Measurements from ENCODE around the gene RASAL2. TPM values are rescaled to one million over a fixed set of nuclear protein-coding genes. Genes with fewer than 3 reads are reported as not detected.

The RASAL2 gene
- total RNA-seq, 1 donor from 2014 or later = 57.5 TPM

- TF ChIP-seq CTCF (IDR thresholded peaks at IDR 0.05) = no peak
- intact Hi-C loops (cut with DNase I) = no loop called here
- DNase-seq (ENCODE audit: low spot score in 2 of 2) = no peak
- H3K36me3 ChIP-seq = no peaks in the 10 kb centered on the region
- H3K27ac ChIP-seq = no peak overlapping the region
- no peak overlapping the region for H3K4me3 ChIP-seq
- no peaks in the 10 kb centered on the region for H3K9me3 ChIP-seq
- H3K27me3 ChIP-seq = no peaks in the 10 kb centered on the region
- no peaks in the 10 kb centered on the region for H3K4me1 ChIP-seq
Measured at GRCh38 chr1:178405137-178405536, 311.2 kb downstream of the RASAL2 start.

DNA sequence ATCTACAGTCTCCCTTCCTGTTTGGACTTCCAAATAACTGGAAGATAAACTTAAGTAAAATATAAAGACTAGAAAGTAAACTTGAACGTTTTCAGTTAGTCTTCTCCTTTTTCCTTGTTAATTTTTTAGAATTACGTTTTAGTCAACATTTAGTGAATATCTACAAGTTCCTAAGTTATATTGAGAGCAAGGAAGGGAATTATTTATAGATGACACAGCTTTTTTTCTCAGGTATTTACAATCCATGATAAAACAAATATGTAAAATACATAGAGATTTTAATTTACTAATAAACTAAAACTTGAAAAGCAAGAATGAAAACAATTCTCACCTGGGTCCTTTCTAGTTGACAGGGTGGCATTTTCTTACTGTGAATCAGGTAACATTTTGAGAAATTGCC is 313.3 kb downstream of the RASAL2 start:
- H3K9me3 ChIP-seq = no peaks in the 10 kb centered on the region
- intact Hi-C loops (cut with DNase I) = no loop called here
- DNase-seq (ENCODE audit: low spot score in 2 of 2) = no peak

DNA sequence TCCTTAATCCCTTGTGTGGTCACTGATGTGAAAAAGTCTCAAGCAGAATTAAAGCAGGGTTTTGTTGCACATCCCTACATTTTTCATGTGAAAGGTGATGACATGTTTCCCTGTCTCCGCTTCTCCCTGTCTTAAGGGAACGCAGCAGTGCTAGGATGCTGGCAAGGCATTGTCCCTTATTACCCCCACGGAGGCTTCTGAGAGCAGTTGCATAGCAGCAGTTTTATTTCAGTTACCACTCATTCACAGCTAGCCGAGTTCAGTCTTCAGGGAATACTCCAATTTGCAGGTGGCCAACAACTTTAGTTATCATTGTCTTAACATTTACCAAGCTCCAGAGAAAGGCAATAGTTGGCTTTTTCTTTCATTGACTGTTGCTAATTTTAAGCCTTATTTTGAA is 313.8 kb downstream of the RASAL2 start:
- Histone ChIP-seq H3K4me3 (no peak overlapping the region), H3K27ac (no peak overlapping the region), H3K9me3 (no peaks in the 10 kb centered on the region), H3K4me1 (no peaks in the 10 kb centered on the region), H3K36me3 (no peaks in the 10 kb centered on the region), H3K27me3 (no peaks in the 10 kb centered on the region)
- TF ChIP-seq CTCF (IDR thresholded peaks at IDR 0.05) = no peak
- no peak for DNase-seq (ENCODE audit: low spot score in 2 of 2)
- intact Hi-C loops (cut with DNase I) = no loop called here

More for the DNA sequence above, 313.3 kb downstream of the RASAL2 start:
- no peaks in the 10 kb centered on the region for H3K4me1 ChIP-seq
- TF ChIP-seq CTCF (IDR thresholded peaks at IDR 0.05) = no peak
- H3K27ac ChIP-seq = no peak overlapping the region
- no peak overlapping the region for H3K4me3 ChIP-seq
- no peaks in the 10 kb centered on the region for H3K27me3 ChIP-seq
- H3K36me3 ChIP-seq = no peaks in the 10 kb centered on the region

DNA sequence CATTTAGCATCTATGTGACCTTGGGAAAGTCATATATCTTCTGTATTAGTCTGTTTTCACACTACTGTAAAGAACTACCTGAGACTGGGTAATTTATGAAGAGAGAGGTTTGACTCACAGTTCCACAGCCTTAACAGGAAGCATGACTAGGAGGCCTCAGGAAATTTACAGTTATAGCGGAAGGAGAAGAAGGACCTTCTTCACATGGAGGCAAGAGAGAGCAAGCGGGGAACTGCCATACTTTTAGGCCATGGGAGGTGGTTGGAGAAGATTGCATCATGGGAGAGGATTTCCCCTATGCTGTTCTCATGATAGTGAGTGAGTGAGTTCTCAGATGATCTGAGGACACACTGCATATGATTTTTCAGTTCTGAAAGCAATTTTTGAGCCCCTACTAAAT is 315.0 kb downstream of the RASAL2 start:
- no peak overlapping the region for H3K27ac ChIP-seq
- intact Hi-C loops (cut with DNase I) = no loop called here
- TF ChIP-seq CTCF (IDR thresholded peaks at IDR 0.05) = no peak
- no peaks in the 10 kb centered on the region for H3K36me3 ChIP-seq
- H3K4me1 ChIP-seq = no peaks in the 10 kb centered on the region
- H3K27me3 ChIP-seq = no peaks in the 10 kb centered on the region
- no peak for DNase-seq (ENCODE audit: low spot score in 2 of 2)
- no peak overlapping the region for H3K4me3 ChIP-seq
- H3K9me3 ChIP-seq = no peaks in the 10 kb centered on the region

DNA sequence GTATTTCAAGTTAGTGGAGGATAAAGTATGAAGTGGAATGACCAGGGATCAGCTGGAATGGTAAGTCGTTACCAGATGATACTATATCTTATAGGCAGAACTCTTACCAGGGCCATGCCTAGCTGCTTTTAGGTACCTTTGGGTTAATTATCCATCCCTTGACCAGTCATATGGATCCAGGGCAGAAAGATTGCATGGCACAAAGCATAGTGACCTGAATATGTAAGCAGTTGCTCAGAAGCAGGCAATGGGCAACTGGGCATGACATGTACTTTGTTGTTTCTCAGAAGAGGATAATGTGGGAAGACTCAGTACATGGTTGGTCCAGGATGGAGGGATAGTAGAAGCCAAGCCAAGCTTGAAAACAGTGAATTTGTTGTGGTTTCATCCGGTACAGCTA is 315.6 kb downstream of the RASAL2 start:
- Histone ChIP-seq H3K4me1 (no peaks in the 10 kb centered on the region), H3K27me3 (no peaks in the 10 kb centered on the region), H3K9me3 (no peaks in the 10 kb centered on the region), H3K27ac (no peak overlapping the region), H3K36me3 (no peaks in the 10 kb centered on the region), H3K4me3 (no peak overlapping the region)
- intact Hi-C loops (cut with DNase I) = no loop called here
- no peak for DNase-seq (ENCODE audit: low spot score in 2 of 2)
- TF ChIP-seq CTCF (IDR thresholded peaks at IDR 0.05) = no peak

GRCh38 chr1:178411756-178412399 is 318.0 kb downstream of the RASAL2 start:
- Histone ChIP-seq H3K4me1 (no peaks in the 10 kb centered on the region), H3K27me3 (no peaks in the 10 kb centered on the region), H3K36me3 (no peaks in the 10 kb centered on the region), H3K4me3 (no peak overlapping the region), H3K9me3 (peaks cover 0 to 10% of the 10 kb centered on the region in 2 donors), H3K27ac (no peak overlapping the region)
- no peak for DNase-seq (ENCODE audit: low spot score in 2 of 2)
- intact Hi-C loops (cut with DNase I) = no loop called here
- TF ChIP-seq CTCF (IDR thresholded peaks at IDR 0.05) = no peak

All from ascending aorta (tissue), 2 donors.